HCT116 (cell line): ENCODE data around the gene MAP3K12. TPM values are rescaled to one million over a fixed set of nuclear protein-coding genes. Genes with fewer than 3 reads are reported as not detected.

Experiments
- ATAC-seq: fragments of 200-7000 bp; cut with Tn5 transposase; 2 replicates; pipeline ENCODE4 v1.9.1; 2020; ENCODE audit warnings: mild to moderate bottlenecking, moderate library complexity
- BruUV-seq: library from RNA; stranded (reverse); fragments of 400-500 nt; replicated peaks from 2 replicates; lab custom pipeline; 2021; lab: Mats Ljungman, UMichigan
- CTCF ChIA-PET: fragments of 300-600 bp; sonication (Branson Sonifier 250); formaldehyde crosslinking; loops from one replicate; lab custom pipeline; 2021; ENCODE audit warnings: antibody characterized with exemption; lab: Charles Lee
- POLR2A ChIA-PET: fragments of 300-600, 350-600 bp; sonication (Branson Sonifier 250); formaldehyde crosslinking; loops from one replicate; lab custom pipeline; 2021; ENCODE audit warnings: antibody characterized with exemption; lab: Charles Lee
- RAD21 ChIA-PET, 2 experiments: fragments of 300-600 bp; sonication (Branson Sonifier 250); formaldehyde crosslinking; loops; one replicate each; lab custom pipeline; 2023; ENCODE audit warnings: low total read pairs in 2 of 2; ENCODE audit not compliant: uncharacterized antibody in 2 of 2, unreplicated experiment in 2 of 2, low non-redundant PET in 1 of 2; lab: Charles Lee
- DNase-seq: peaks from one replicate; pipeline ENCODE4 v3.0.0-alpha.2; 2010; ENCODE audit warnings: low read depth, low spot score
- H2AFZ ChIP-seq: fragments of 200-600 bp; shearing (Covaris generic), sonication (generic); 2 replicates; pipeline ENCODE4 v1.6.1; 2017; ENCODE audit warnings: low read depth, mixed run types, mixed read lengths, antibody characterized with exemption, low read length; ENCODE audit not compliant: poor library complexity, severe bottlenecking
- H3K27ac ChIP-seq: 2 replicates; pipeline ENCODE4 v1.5.1; 2012; ENCODE audit warnings: low read depth, low read length
- H3K27me3 ChIP-seq: fragments of 200-600 bp; sonication (generic); 2 replicates; pipeline ENCODE4 v1.6.1; 2016; ENCODE audit warnings: mixed run types, low read length, mixed read lengths; ENCODE audit not compliant: insufficient read depth
- H3K36me3 ChIP-seq, 2 experiments: fragments of 200-500 bp in 1 of 2; fragments of 200-600 bp in 1 of 2; sonication (Bioruptor generic) in 1 of 2; sonication (generic) in 1 of 2; 2 replicates each; pipeline versions ENCODE4 v1.5.1 to v1.6.1; 2014 to 2016; ENCODE audit warnings: low read length in 2 of 2, inconsistent platforms in 1 of 2, mixed read lengths in 1 of 2, mixed run types in 1 of 2; ENCODE audit not compliant: insufficient read depth in 2 of 2, control insufficient read depth in 1 of 2
- H3K4me1 ChIP-seq, 2 experiments: fragments of 200-600 bp in 1 of 2; sonication (generic) in 1 of 2; 2 replicates each; pipeline versions ENCODE4 v1.5.1 to v1.6.1; 2012 to 2017; ENCODE audit warnings: low read length in 2 of 2, inconsistent platforms in 1 of 2, mild to moderate bottlenecking in 1 of 2, mixed read lengths in 1 of 2, mixed run types in 1 of 2, moderate library complexity in 1 of 2; ENCODE audit not compliant: insufficient read depth in 2 of 2, control insufficient read depth in 1 of 2
- H3K4me2 ChIP-seq: fragments of 200-600 bp; sonication (generic); 2 replicates; pipeline ENCODE4 v1.6.1; 2017; ENCODE audit warnings: mixed run types, low read length, mixed read lengths
- H3K4me3 ChIP-seq, 2 experiments: fragments of 200-600 bp in 1 of 2; sonication (generic) in 1 of 2; replicated peaks in 1 of 2; 2 replicates each; pipeline ENCODE4 v1.5.1; 2011 to 2016; ENCODE audit warnings: low read length in 2 of 2, control low read depth in 1 of 2, low read depth in 1 of 2, mild to moderate bottlenecking in 1 of 2, mixed read lengths in 1 of 2, mixed run types in 1 of 2
- H3K79me2 ChIP-seq: fragments of 200-600 bp; sonication (generic); 2 replicates; pipeline ENCODE4 v1.6.1; 2017; ENCODE audit warnings: mild to moderate bottlenecking, mixed run types, low read length, moderate library complexity, mixed read lengths; ENCODE audit not compliant: insufficient read depth
- H3K9ac ChIP-seq: fragments of 200-600 bp; sonication (generic); 2 replicates; pipeline ENCODE4 v1.6.1; 2016; ENCODE audit warnings: low read length, mixed read lengths
- H3K9me2 ChIP-seq: fragments of 200-600 bp; sonication (generic), shearing (Covaris generic); 2 replicates; pipeline ENCODE4 v1.6.1; 2017; ENCODE audit warnings: mixed run types, mild to moderate bottlenecking, moderate library complexity; ENCODE audit not compliant: insufficient read depth
- H3K9me3 ChIP-seq, 2 experiments: fragments of 200-500 bp in 1 of 2; fragments of 200-600 bp in 1 of 2; sonication (Bioruptor generic) in 1 of 2; sonication (generic) in 1 of 2; 2 replicates each; pipeline ENCODE4 v1.6.1; 2014 to 2017; ENCODE audit warnings: low read length in 2 of 2, mixed read lengths in 2 of 2, inconsistent platforms in 1 of 2, low read depth in 1 of 2, mild to moderate bottlenecking in 1 of 2, mixed run types in 1 of 2, moderate library complexity in 1 of 2; ENCODE audit not compliant: control insufficient read depth in 1 of 2, insufficient read depth in 1 of 2
- H4K20me1 ChIP-seq: fragments of 200-600 bp; sonication (generic), shearing (Covaris generic); 2 replicates; pipeline ENCODE4 v1.6.1; 2017; ENCODE audit warnings: mixed run types, mild to moderate bottlenecking, moderate library complexity; ENCODE audit not compliant: insufficient read depth
- ATF3 ChIP-seq: IDR thresholded peaks from 2 replicates; pipeline ENCODE4 v1.6.1; 2012
- CBX3 ChIP-seq: IDR thresholded peaks from 2 replicates; pipeline ENCODE4 v1.6.1; 2012; ENCODE audit warnings: low read depth
- CEBPB ChIP-seq: IDR thresholded peaks from 2 replicates; pipeline ENCODE4 v1.6.1; 2012; ENCODE audit warnings: low read depth
- ELF1 ChIP-seq: IDR thresholded peaks from 2 replicates; pipeline ENCODE4 v1.6.1; 2012; ENCODE audit warnings: low read depth, borderline replicate concordance
- EZH2 ChIP-seq: fragments of 200-600 bp; sonication (generic); IDR thresholded peaks from 2 replicates; pipeline ENCODE4 v1.6.1; 2017; ENCODE audit warnings: antibody characterized with exemption, mixed run types
- FOSL1 ChIP-seq: IDR thresholded peaks from 2 replicates; pipeline ENCODE4 v1.6.1; 2012; ENCODE audit warnings: low read depth
- JUND ChIP-seq: IDR thresholded peaks from 2 replicates; pipeline ENCODE4 v1.6.1; 2012
- SIN3A ChIP-seq: IDR thresholded peaks from 2 replicates; pipeline ENCODE4 v1.6.1; 2012; ENCODE audit warnings: low read depth
- YY1 ChIP-seq: IDR thresholded peaks from 2 replicates; pipeline ENCODE4 v1.6.1; 2011; ENCODE audit warnings: low read length, low read depth, moderate library complexity, mild to moderate bottlenecking; ENCODE audit not compliant: insufficient replicate concordance; ENCODE audit errors: extremely low read depth
- ZFX ChIP-seq: fragments of 450-650 bp; IDR thresholded peaks from 2 replicates; pipeline ENCODE4 v1.6.1; 2017
- ZNF274 ChIP-seq: fragments of 200-500 bp; sonication (Bioruptor generic); IDR thresholded peaks from 2 replicates; pipeline ENCODE4 v1.6.1; 2014; ENCODE audit warnings: mild to moderate bottlenecking, low read depth, low read length, inconsistent platforms
- intact Hi-C: fragments of 100-400 bp; cut with micrococcal nuclease; formaldehyde crosslinking; loops from 2 replicates; pipeline ENCODE4 v1.10.0; 2022
- total RNA-seq: library from RNA; stranded (reverse); gene quantifications from one replicate; pipeline ENCODE4 v1.2.1, GENCODE V29; 2021; ENCODE audit not compliant: unreplicated experiment
- TF ChIP-seq, protein P1 (sequence below): IDR thresholded peaks from 2 replicates; pipeline ENCODE4 v1.6.1; 2012; ENCODE audit warnings: low read depth

The MAP3K12 gene
- total RNA-seq, 1 experiment from 2014 or later, result 16.3 TPM

DNA sequence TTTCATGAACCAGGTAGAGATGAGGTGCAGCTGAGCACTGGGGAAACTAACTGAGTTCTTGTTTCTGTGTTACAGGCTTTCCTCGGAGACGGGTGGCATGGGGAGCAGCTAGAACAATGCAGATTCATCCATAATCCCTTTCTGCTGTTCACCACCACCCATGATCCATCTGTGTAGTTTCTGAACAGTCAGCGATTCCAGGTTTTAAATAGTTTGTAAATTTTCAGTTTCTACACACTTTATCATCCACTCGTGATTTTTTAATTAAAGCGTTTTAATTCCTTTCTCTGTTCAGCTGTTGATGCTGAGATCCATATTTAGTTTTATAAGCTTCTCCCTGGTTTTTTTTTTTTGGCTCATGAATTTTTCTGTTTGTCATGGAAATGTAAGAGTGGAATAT, 19.9 kb downstream of the MAP3K12 start:
- Histone ChIP-seq H3K36me3 (peaks cover 62 to 82% of the 10 kb centered on the region in 2 experiments), H3K9me3 (no peaks in the 10 kb centered on the region), H3K4me1 (peaks cover 0 to 36% of the 10 kb centered on the region in 2 experiments; a peak in 2 of 4 replicates), H3K4me3 (no peak overlapping the region), H3K9me2 (no peaks in the 10 kb centered on the region), H2AFZ (no peak overlapping the region), H3K27ac (no peak overlapping the region), H3K4me2 (no peak overlapping the region), H4K20me1 (peaks cover 46% of the 10 kb centered on the region; the same call in 1 of the 2 replicates), H3K27me3 (no peaks in the 10 kb centered on the region), H3K9ac (no peak overlapping the region), H3K79me2 (peaks cover 64% of the 10 kb centered on the region)
- RAD21 ChIA-PET, result no interaction called here
- intact Hi-C loops, result no loop called here
- no TSS peak for BruUV-seq
- DNase-seq (no peak), ATAC-seq (no peak)
- POLR2A ChIA-PET, result no interaction called here
- TF ChIP-seq, protein P1, sequence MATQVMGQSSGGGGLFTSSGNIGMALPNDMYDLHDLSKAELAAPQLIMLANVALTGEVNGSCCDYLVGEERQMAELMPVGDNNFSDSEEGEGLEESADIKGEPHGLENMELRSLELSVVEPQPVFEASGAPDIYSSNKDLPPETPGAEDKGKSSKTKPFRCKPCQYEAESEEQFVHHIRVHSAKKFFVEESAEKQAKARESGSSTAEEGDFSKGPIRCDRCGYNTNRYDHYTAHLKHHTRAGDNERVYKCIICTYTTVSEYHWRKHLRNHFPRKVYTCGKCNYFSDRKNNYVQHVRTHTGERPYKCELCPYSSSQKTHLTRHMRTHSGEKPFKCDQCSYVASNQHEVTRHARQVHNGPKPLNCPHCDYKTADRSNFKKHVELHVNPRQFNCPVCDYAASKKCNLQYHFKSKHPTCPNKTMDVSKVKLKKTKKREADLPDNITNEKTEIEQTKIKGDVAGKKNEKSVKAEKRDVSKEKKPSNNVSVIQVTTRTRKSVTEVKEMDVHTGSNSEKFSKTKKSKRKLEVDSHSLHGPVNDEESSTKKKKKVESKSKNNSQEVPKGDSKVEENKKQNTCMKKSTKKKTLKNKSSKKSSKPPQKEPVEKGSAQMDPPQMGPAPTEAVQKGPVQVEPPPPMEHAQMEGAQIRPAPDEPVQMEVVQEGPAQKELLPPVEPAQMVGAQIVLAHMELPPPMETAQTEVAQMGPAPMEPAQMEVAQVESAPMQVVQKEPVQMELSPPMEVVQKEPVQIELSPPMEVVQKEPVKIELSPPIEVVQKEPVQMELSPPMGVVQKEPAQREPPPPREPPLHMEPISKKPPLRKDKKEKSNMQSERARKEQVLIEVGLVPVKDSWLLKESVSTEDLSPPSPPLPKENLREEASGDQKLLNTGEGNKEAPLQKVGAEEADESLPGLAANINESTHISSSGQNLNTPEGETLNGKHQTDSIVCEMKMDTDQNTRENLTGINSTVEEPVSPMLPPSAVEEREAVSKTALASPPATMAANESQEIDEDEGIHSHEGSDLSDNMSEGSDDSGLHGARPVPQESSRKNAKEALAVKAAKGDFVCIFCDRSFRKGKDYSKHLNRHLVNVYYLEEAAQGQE, result no peak
- no peak for TF ChIP-seq ELF1
- no peak for TF ChIP-seq CBX3
- no peak for TF ChIP-seq FOSL1
- TF ChIP-seq JUND, result no peak
- TF ChIP-seq CEBPB, result no peak
- TF ChIP-seq YY1, result no peak
- TF ChIP-seq EZH2, result no peak
- TF ChIP-seq ATF3, result no peak
- TF ChIP-seq ZNF274, result no peak
- TF ChIP-seq SIN3A, result no peak
- TF ChIP-seq ZFX, result no peak
- CTCF ChIA-PET, result no interaction called here
